Stomach (tissue), 9 donors: ENCODE results near the gene MADCAM1. TPM values are rescaled to one million over a fixed set of nuclear protein-coding genes. Genes with fewer than 3 reads are reported as not detected.

Experiments
- DNase-seq, 2 donors: peaks; one replicate each; pipeline versions ENCODE4 v3.0.0 to v3.0.0-alpha.2; 2013 to 2019
- H3K27ac ChIP-seq, 5 donors: fragments of 200-600 bp in 4 of 5; sonication (generic) in 4 of 5; one replicate each; pipeline ENCODE4 v1.5.1; 2013 to 2019; ENCODE audit warnings: mild to moderate bottlenecking in 1 of 5, moderate library complexity in 1 of 5
- H3K27me3 ChIP-seq, 3 donors: fragments of 200-600 bp; sonication (generic); one replicate each; pipeline ENCODE4 v1.5.1; 2017 to 2019; ENCODE audit warnings: mixed run types in 1 of 3
- H3K36me3 ChIP-seq, 4 donors: fragments of 200-600 bp; sonication (generic); 1 replicate in 3 of 4; 2 replicates in 1 of 4; pipeline ENCODE4 v1.5.1; 2016 to 2019
- H3K4me1 ChIP-seq, 4 donors: fragments of 200-600 bp; sonication (generic); one replicate each; pipeline ENCODE4 v1.5.1; 2016 to 2019
- H3K4me3 ChIP-seq, 4 donors: fragments of 200-600 bp; sonication (generic) in 3 of 4; one replicate each; pipeline ENCODE4 v1.5.1; 2016 to 2019; ENCODE audit warnings: mild to moderate bottlenecking in 1 of 4
- H3K9me3 ChIP-seq, 4 donors: fragments of 200-600 bp; sonication (generic); one replicate each; pipeline ENCODE4 v1.5.1; 2016 to 2019
- EP300 ChIP-seq: sonication (generic); formaldehyde crosslinking; IDR thresholded peaks from one replicate; pipeline ENCODE4 v1.6.1; 2017; ENCODE audit warnings: antibody characterized with exemption
- POLR2A ChIP-seq, 4 donors: fragments of 450-650 bp; IDR thresholded peaks; one replicate each; pipeline ENCODE4 v1.6.1; 2016; ENCODE audit warnings: antibody characterized with exemption in 4 of 4, control low read depth in 2 of 4, mild to moderate bottlenecking in 1 of 4, moderate library complexity in 1 of 4
- POLR2AphosphoS5 ChIP-seq, 3 donors: sonication (generic); formaldehyde crosslinking; IDR thresholded peaks; one replicate each; pipeline ENCODE4 v1.6.1; 2016; ENCODE audit warnings: antibody characterized with exemption in 3 of 3
- WGBS, 5 donors: extraction: QIAGEN DNeasy Blood & Tissue Kit in 3 of 5; methylation state at CpG; one replicate each; pipeline versions ENCODE4 v1.1.5 to v1.1.7; 2013 to 2018; 5-methylcytosine and 5-hydroxymethylcytosine counted together
- intact Hi-C: fragments of 100-400 bp; cut with DNase I; formaldehyde crosslinking; loops from one replicate; pipeline ENCODE4 v1.15.1; 2023; ENCODE audit warnings: low total_unique reads
- polyA plus RNA-seq, 3 donors: library from polyadenylated mRNA; stranded (reverse); fragments of 200-250 nt; gene quantifications; one replicate each; pipeline ENCODE4 v1.2.3, GENCODE V29; 2013
- total RNA-seq, 5 donors: library from RNA; depleted of rRNA; stranded (reverse); fragments of >200 nt; gene quantifications; one replicate each; pipeline versions ENCODE4 v1.1.0 to v1.2.3, GENCODE V29; 2014 to 2016
- TF ChIP-seq, protein P1 (sequence below), 7 experiments: fragments of 450-650 bp in 4 of 7; fragments of 200-600 bp in 3 of 7; sonication (generic) in 3 of 7; IDR thresholded peaks; one replicate each; pipeline ENCODE4 v1.5.1; 2016 to 2019; ENCODE audit warnings: antibody characterized with exemption in 7 of 7, control low read depth in 2 of 7, mild to moderate bottlenecking in 1 of 7
- donor health status: healthy with polysubstance abuse.
- donor health status: Bipolar disorder and iron deficiency.
- donor health status: healthy.

Gene MADCAM1
- total and polyA plus RNA-seq, 8 donors = 0.45 to 11.9 (median 2.3) TPM; not detected in 1

- Histone ChIP-seq H3K9me3 (no peaks in the 10 kb centered on the region), H3K36me3 (peaks cover 0 to 11% (median 9%) of the 10 kb centered on the region in 4 donors), H3K27ac (no peak overlapping the region), H3K4me1 (no peaks in the 10 kb centered on the region), H3K27me3 (peaks cover 0 to 29% (median 12%) of the 10 kb centered on the region in 3 donors), H3K4me3 (no peak overlapping the region)
- intact Hi-C loops = no loop called here
- no peak for DNase-seq
- TF ChIP-seq EP300 (no peak), POLR2AphosphoS5 (IDR thresholded peaks at IDR 0.05) (no peak), POLR2A (IDR thresholded peaks at IDR 0.05) (no peak)
- TF ChIP-seq, protein P1, sequence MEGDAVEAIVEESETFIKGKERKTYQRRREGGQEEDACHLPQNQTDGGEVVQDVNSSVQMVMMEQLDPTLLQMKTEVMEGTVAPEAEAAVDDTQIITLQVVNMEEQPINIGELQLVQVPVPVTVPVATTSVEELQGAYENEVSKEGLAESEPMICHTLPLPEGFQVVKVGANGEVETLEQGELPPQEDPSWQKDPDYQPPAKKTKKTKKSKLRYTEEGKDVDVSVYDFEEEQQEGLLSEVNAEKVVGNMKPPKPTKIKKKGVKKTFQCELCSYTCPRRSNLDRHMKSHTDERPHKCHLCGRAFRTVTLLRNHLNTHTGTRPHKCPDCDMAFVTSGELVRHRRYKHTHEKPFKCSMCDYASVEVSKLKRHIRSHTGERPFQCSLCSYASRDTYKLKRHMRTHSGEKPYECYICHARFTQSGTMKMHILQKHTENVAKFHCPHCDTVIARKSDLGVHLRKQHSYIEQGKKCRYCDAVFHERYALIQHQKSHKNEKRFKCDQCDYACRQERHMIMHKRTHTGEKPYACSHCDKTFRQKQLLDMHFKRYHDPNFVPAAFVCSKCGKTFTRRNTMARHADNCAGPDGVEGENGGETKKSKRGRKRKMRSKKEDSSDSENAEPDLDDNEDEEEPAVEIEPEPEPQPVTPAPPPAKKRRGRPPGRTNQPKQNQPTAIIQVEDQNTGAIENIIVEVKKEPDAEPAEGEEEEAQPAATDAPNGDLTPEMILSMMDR (IDR thresholded peaks at IDR 0.05) = no peak
- 65 to 76% (median 69%) methylated on average over 24 to 29 of the region's 29 CpGs for WGBS, 5 donors
These were observed 27.9 kb downstream of the MADCAM1 start for GRCh38 chr19:524062-524674.

- Histone ChIP-seq H3K27me3 (peaks cover 0 to 29% (median 12%) of the 10 kb centered on the region in 3 donors), H3K36me3 (peaks cover 0 to 3% (median under 1%) of the 10 kb centered on the region in 4 donors), H3K9me3 (no peaks in the 10 kb centered on the region), H3K27ac (no peak overlapping the region), H3K4me1 (no peaks in the 10 kb centered on the region), H3K4me3 (no peak overlapping the region)
- WGBS, 5 donors = 70 to 75% (median 71%) methylated on average over 10 to 18 of the region's 18 CpGs
- no peak for DNase-seq
- TF ChIP-seq POLR2A (IDR thresholded peaks at IDR 0.05) = no peak
- no peak for TF ChIP-seq EP300
- TF ChIP-seq, protein P1 (IDR thresholded peaks at IDR 0.05) = no peak
- no peak for TF ChIP-seq POLR2AphosphoS5 (IDR thresholded peaks at IDR 0.05)
- intact Hi-C loops = no loop called here
These were observed 28.7 kb downstream of the MADCAM1 start for GRCh38 chr19:525029-525428.

GRCh38 chr19:525857-526419 is 29.7 kb downstream of the MADCAM1 start:
- TF ChIP-seq, protein P1 (IDR thresholded peaks at IDR 0.05) = no peak
- no peak for TF ChIP-seq EP300
- TF ChIP-seq POLR2AphosphoS5 (IDR thresholded peaks at IDR 0.05) = no peak
- TF ChIP-seq POLR2A (IDR thresholded peaks at IDR 0.05) = no peak
- no peak for DNase-seq
- Histone ChIP-seq H3K27ac (no peak overlapping the region), H3K9me3 (no peaks in the 10 kb centered on the region), H3K27me3 (peaks cover 0 to 29% (median 12%) of the 10 kb centered on the region in 3 donors), H3K4me1 (peaks cover 3 to 9% (median 7%) of the 10 kb centered on the region in 4 donors), H3K4me3 (no peak overlapping the region), H3K36me3 (no peaks in the 10 kb centered on the region)
- intact Hi-C loops = no loop called here
- WGBS, 5 donors = 42 to 52% (median 47%) methylated on average over 13 of the region's 13 CpGs

DNA sequence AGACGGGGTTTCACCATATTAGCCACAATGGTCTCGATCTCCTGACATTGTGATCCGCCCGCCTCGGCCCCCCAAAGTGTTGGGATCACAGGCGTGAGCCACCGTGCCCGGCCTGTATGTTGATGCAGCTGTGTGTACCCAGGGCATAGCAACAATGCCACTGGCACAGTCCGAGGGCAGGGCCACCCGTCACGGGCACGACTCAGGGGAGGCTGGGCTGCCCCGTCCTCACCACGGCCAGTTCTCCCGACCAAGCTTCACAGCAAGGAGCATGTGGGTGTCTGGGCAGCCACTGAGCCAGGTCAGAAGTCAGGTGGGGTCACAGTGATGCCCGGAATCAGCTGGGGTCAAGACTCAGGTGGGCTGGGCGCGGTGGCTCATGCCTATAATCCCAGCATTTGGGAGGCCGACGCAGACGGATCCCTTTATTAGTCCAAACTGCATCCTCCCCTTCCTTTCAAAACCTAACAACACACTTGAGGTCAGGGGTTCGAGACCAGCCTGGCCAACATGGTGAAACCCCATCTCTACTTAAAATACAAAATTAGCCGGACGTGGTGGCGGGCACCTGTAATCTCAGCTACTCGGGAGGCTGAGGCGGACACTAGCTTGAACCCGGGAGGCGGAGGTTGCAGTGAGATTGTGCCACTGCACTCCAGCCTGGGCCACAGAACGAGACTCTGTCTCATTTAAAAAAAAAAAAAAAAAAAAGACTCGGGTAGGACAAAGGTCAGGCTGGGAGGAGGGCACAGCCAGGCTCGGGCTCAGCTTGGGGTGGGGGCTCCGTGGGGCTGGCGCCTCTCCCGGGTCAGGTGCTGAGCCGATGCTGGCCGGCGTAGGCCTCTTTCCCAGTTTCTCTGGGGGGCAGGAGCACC is 34.1 kb downstream of the MADCAM1 start:
- intact Hi-C loops = no loop called here
- H3K9me3 ChIP-seq = no peaks in the 10 kb centered on the region
- peaks cover 0 to 6% (median 2%) of the 10 kb centered on the region in 4 donors for H3K36me3 ChIP-seq
- WGBS, 5 donors = 57 to 63% (median 59%) methylated on average over 38 of the region's 38 CpGs
- H3K4me1 ChIP-seq = peaks cover 24 to 42% (median 38%) of the 10 kb centered on the region in 4 donors
- DNase-seq = no peak
- H3K27me3 ChIP-seq = peaks cover 0 to 23% (median 5%) of the 10 kb centered on the region in 3 donors
- TF ChIP-seq POLR2AphosphoS5 (IDR thresholded peaks at IDR 0.05) (no peak), POLR2A (IDR thresholded peaks at IDR 0.05) (no peak), EP300 (no peak)
- TF ChIP-seq, protein P1 (IDR thresholded peaks at IDR 0.05) = no peak
- H3K4me3 ChIP-seq = peak overlapping the region; percentile 97 to 100 (median 99)
- peak overlapping the region; percentile 92 to 99 (median 96) for H3K27ac ChIP-seq
